GM18499 (cell line): ENCODE results near the gene MAGEA12.
"Not testable (repeated sequence)": the region's sequence is repeated elsewhere in the genome, so short reads cannot be mapped to it uniquely, and the experiment has no call there.

ENCODE experiments used
- ATAC-seq: cut with Tn5 transposase; IDR thresholded peaks from one replicate; pipeline ENCODE4 v1.9.1; 2021; ENCODE audit warnings: moderate number of reproducible peaks; ENCODE audit not compliant: insufficient read depth, unreplicated experiment

The MAGEA12 gene

DNA sequence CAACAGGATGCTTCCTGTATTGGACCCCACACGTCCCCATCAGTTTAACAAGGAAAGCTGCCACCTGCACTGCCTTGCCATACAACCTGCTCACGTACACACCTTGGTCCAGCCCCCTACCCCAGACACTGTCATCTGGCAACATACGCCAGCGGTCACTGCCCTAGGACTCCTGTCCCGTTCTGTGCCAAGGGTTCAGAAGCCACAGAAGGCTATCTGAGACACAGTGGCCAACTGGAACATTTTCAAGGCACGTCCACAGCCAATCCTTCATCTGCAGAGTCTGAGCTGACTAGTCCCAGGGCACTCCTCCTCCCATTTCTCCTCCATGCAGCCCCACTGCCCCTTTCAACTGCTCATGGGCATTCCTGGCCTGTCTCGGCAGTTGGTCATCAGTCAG, 28.0 kb downstream of the MAGEA12 start:
- not testable (repeated sequence) for ATAC-seq

DNA sequence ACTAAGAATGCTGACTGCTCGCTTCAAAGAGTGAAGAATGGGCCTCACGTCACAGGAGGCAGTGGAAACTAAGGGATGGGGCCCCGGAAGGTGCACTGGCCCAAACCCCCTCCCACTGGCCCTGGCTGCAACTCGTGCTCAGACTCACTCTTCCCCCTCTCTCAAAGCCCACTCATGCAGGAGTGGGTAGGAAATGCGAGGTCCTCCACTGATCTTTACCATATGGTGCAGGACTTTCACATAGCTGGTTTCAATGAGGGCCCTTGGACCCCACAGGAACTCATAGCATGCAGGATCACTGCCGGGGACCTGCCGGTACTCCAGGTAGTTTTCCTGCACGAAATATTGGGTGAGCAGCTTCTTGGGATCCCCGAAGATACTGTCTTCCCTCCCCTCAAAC, 33.0 kb downstream of the MAGEA12 start:
- ATAC-seq = not testable (repeated sequence)

DNA sequence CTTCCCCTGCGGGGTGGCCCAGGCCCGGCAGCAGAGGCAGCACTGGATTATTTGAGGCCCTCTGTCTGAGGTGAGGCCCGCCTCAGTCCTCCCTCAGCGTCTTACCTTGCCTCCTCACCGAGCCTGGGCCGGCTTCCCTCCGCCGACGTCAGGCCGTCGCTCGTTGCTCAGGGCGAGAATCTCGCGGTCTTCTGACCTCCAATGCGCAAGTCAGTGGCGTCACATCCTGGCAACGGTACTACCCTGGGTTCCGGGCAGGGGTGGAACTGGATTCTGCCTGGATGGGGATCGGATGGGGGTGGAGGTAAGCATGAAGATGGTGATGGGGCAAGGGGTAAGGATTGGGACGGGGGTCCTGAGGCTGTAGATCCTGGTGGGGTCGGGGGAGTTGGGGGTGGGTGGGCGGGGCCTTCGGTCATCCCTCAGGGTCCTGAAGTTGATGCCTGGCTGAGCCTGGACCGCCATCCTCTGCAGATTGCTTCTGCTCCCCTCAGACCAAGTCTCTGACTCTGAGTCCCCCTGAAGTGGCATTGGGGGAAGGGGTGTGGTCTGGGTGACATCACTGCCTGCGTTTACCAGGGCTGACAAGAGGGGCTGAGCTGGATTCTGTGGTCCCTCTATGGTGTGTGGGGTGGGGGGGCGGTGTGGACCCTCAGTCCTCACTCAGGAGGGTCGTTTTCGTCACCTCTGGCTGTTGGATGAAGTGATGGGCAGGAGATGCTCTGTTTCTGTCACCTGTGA, 36.2 kb downstream of the MAGEA12 start, which contains the start of gene MAGEA6:
Gene MAGEA6 (minus strand): TSS at position 141 of the 741 bp plus-strand sequence. CDS start 2,039 bp downstream, outside the sequence.
- not testable (repeated sequence) for ATAC-seq

DNA sequence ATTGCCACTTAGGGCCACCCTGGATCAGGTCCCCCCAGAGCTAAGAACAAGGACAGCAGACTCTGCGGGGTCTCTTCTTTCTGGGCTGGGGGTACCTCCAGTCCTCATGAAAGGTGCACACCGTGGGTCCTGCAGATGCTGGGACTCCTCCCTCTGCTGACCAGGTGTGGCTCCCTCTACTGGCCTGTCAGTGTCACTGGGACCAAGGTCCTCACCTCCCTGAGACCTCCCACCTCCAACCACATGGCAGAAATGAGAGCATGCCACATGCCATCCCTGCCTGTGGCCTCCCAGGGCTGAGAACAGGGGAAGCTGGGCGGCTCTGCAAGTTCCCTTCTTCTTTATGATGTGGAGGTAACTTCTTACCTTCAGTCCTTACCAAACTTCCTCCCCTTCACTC, 53.5 kb downstream of the MAGEA12 start:
- ATAC-seq = not testable (repeated sequence)
